ENCODE results near the gene SHROOM3.

GRCh38 chr4:76492055-76492454 lies 57.0 kb downstream of the SHROOM3 start:
- TF ChIP-seq POLR2A (IDR thresholded peaks at IDR 0.05; ENCODE audit: low read length) (no peak), GATA1 (IDR thresholded peaks at IDR 0.05; ENCODE audit: low read depth, low read length) (no peak)

All from erythroblast (primary cell).